DND-41 (cell line): ENCODE measurements around the gene YJEFN3.

Experiments
- ATAC-seq: fragments of 200-7000 bp; cut with Tn5 transposase; 3 replicates; pipeline ENCODE4 v1.9.1; 2021; ENCODE audit warnings: low read depth; ENCODE audit not compliant: insufficient read depth
- DNase-seq: peaks from one replicate; pipeline ENCODE4 v3.0.0-alpha.2; 2020
- H2AFZ ChIP-seq: 2 replicates; pipeline ENCODE4 v1.6.0; 2012; ENCODE audit warnings: low read depth, low read length
- H3K27ac ChIP-seq: 2 replicates; pipeline ENCODE4 v1.5.1; 2012; ENCODE audit warnings: low read length, inconsistent platforms
- H3K27me3 ChIP-seq: fragments of 200-600 bp; sonication (generic); 2 replicates; pipeline ENCODE4 v1.6.0; 2012; ENCODE audit warnings: low read length, mild to moderate bottlenecking, inconsistent platforms; ENCODE audit not compliant: insufficient read depth, poor library complexity
- H3K36me3 ChIP-seq: 2 replicates; pipeline ENCODE4 v1.5.1; 2012; ENCODE audit warnings: low read length, inconsistent platforms; ENCODE audit not compliant: insufficient read depth
- H3K4me1 ChIP-seq: 2 replicates; pipeline ENCODE4 v1.5.1; 2012; ENCODE audit warnings: mild to moderate bottlenecking, low read length; ENCODE audit not compliant: insufficient read depth
- H3K4me2 ChIP-seq: 2 replicates; pipeline ENCODE4 v1.6.0; 2012; ENCODE audit warnings: mild to moderate bottlenecking, moderate library complexity, low read length, inconsistent platforms; ENCODE audit not compliant: insufficient read depth
- H3K4me3 ChIP-seq, 2 experiments: fragments of 200-600 bp in 1 of 2; shearing (Covaris generic) in 1 of 2; 2 replicates each; pipeline ENCODE4 v1.5.1; 2012 to 2016; ENCODE audit warnings: inconsistent platforms in 2 of 2, low read length in 2 of 2, mild to moderate bottlenecking in 2 of 2, low read depth in 1 of 2, moderate library complexity in 1 of 2
- H3K79me2 ChIP-seq: 2 replicates; pipeline ENCODE4 v1.6.0; 2012; ENCODE audit warnings: low read length, inconsistent platforms; ENCODE audit not compliant: insufficient read depth
- H3K9ac ChIP-seq: 2 replicates; pipeline ENCODE4 v1.6.0; 2012; ENCODE audit warnings: low read depth, mild to moderate bottlenecking, inconsistent platforms, low read length, moderate library complexity
- H3K9me3 ChIP-seq: 2 replicates; pipeline ENCODE4 v1.5.1; 2012; ENCODE audit warnings: low read length, moderate library complexity, mild to moderate bottlenecking, inconsistent platforms; ENCODE audit not compliant: insufficient read depth, severe bottlenecking
- H4K20me1 ChIP-seq: 2 replicates; pipeline ENCODE4 v1.6.0; 2012; ENCODE audit warnings: low read length; ENCODE audit not compliant: insufficient read depth
- EZH2 ChIP-seq: IDR thresholded peaks from 3 replicates; pipeline ENCODE4 v1.6.1; 2012; ENCODE audit warnings: borderline replicate concordance, low read depth, mild to moderate bottlenecking, moderate library complexity, low read length, inconsistent platforms; ENCODE audit not compliant: severe bottlenecking
- TF ChIP-seq, protein P1 (sequence below): IDR thresholded peaks from 2 replicates; pipeline ENCODE4 v1.5.1; 2012; ENCODE audit warnings: borderline replicate concordance, low read length, moderate library complexity, mild to moderate bottlenecking; ENCODE audit not compliant: poor library complexity, severe bottlenecking; ENCODE audit errors: extremely low read depth

Gene YJEFN3

DNA sequence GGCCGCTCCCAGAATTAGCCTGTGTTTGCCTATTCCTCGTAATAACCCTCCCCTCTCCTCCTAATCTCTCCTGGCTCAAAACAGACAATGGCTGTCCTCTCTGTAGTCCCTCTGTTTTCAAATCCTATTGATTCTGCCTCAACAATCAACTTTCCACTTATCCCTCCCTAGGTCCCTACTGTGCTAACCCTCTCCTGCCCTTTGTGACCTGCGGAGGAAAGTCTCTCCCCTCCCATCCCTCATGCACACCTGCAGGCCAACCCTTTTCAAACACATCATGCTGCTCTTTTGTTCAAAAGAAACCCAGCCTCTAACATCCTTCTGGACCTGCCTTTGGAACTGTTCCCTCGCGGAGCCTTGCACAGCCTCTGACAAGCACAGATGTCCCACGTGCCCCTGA lies 46.7 kb downstream of the YJEFN3 start:
- Histone ChIP-seq H2AFZ (no peak overlapping the region), H3K9ac (no peak overlapping the region), H3K27me3 (no peaks in the 10 kb centered on the region), H3K36me3 (peaks cover 2% of the 10 kb centered on the region), H3K27ac (no peak overlapping the region), H3K4me1 (no peaks in the 10 kb centered on the region), H3K4me2 (no peak overlapping the region), H3K79me2 (no peaks in the 10 kb centered on the region), H3K9me3 (no peaks in the 10 kb centered on the region), H4K20me1 (no peaks in the 10 kb centered on the region), H3K4me3 (no peak overlapping the region)
- ATAC-seq: no peak
- DNase-seq: no peak
- TF ChIP-seq, protein P1, sequence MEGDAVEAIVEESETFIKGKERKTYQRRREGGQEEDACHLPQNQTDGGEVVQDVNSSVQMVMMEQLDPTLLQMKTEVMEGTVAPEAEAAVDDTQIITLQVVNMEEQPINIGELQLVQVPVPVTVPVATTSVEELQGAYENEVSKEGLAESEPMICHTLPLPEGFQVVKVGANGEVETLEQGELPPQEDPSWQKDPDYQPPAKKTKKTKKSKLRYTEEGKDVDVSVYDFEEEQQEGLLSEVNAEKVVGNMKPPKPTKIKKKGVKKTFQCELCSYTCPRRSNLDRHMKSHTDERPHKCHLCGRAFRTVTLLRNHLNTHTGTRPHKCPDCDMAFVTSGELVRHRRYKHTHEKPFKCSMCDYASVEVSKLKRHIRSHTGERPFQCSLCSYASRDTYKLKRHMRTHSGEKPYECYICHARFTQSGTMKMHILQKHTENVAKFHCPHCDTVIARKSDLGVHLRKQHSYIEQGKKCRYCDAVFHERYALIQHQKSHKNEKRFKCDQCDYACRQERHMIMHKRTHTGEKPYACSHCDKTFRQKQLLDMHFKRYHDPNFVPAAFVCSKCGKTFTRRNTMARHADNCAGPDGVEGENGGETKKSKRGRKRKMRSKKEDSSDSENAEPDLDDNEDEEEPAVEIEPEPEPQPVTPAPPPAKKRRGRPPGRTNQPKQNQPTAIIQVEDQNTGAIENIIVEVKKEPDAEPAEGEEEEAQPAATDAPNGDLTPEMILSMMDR: no peak
- no peak for TF ChIP-seq EZH2

DNA sequence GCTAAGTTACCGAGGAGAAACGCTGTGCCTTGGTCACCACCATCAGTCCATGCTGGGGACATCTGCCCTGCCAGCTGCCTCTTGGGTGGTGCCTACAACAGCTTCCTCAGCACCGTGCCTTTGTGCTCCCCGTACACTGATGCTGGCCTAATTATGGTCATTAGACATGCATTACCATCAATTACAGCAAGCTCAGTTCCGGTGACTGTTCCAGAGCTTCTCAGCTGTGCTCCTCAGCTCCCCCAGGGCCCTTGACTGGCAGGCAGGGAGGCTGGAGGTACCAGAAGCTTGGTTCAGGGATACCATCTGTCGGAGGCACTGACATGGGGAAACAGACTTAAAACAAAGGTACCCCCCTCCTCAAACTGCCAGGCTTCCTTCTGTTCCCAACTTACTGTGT lies 49.5 kb downstream of the YJEFN3 start:
- no peaks in the 10 kb centered on the region for H3K4me1 ChIP-seq
- DNase-seq (no peak), ATAC-seq (no peak)

DNA sequence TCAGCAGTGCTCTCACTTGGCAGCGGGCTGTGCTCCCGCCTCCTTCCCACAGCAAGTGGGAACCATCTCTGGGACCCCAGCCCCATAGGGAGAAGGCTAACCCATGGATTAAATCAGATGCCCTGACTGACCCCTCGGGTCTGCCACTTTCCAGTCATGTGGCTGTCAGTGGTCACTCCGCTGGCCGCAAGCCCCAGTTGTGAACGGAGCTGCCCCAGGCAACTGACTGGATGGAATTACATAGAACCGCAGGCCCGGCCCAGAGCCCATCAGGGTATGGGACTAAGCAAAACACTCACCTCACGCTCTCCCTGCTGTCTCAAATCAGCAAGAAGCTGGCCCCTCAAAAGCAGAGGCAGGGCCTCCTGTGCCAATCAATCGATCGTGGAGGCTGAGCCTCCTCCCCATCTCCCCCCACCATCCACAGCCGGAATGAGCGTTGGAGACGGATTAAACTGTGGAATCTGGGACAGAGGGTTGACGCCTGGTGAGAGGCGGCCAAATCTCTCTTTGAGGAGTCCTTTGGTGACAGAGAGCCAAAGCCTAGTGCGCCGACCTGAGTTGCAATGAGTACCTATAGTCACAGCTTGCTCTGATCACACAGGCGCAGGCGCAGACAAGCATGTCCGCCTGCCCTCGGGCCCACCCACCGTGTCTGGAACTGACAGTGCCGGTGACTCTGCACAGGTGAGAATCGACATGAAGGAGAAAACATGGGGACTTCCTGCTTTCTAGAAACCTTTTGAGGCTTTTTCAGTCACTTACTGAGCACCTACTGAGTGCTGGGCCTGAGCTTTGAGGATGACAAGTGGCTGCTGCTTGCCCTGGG lies 51.0 kb downstream of the YJEFN3 start:
- DNase-seq: no peak
- Histone ChIP-seq H3K27ac (no peak overlapping the region), H3K79me2 (no peaks in the 10 kb centered on the region), H3K36me3 (no peaks in the 10 kb centered on the region), H3K4me3 (no peak overlapping the region), H3K27me3 (no peaks in the 10 kb centered on the region), H4K20me1 (no peaks in the 10 kb centered on the region), H3K9me3 (no peaks in the 10 kb centered on the region), H3K4me1 (no peaks in the 10 kb centered on the region), H3K4me2 (no peak overlapping the region), H2AFZ (no peak overlapping the region), H3K9ac (no peak overlapping the region)
- no peak for TF ChIP-seq EZH2
- TF ChIP-seq, protein P1: no peak
- no peak for ATAC-seq

More for the DNA sequence above, 49.5 kb downstream of the YJEFN3 start:
- Histone ChIP-seq H3K36me3 (no peaks in the 10 kb centered on the region), H2AFZ (no peak overlapping the region), H3K9me3 (no peaks in the 10 kb centered on the region), H3K79me2 (no peaks in the 10 kb centered on the region), H4K20me1 (no peaks in the 10 kb centered on the region), H3K4me2 (no peak overlapping the region), H3K4me3 (no peak overlapping the region), H3K27ac (no peak overlapping the region), H3K27me3 (no peaks in the 10 kb centered on the region), H3K9ac (no peak overlapping the region)
- TF ChIP-seq, protein P1: no peak
- TF ChIP-seq EZH2: no peak
